Stimulated activated CD8-positive, alpha-beta memory T cell treated with anti-CD3 and anti-CD28 coated beads, Interleukin-4, amount 100 ng/mL, for 1 hour (primary cell): Measurements from ENCODE around the gene CGB3.
"Not testable (repeated sequence)": the region's sequence is repeated elsewhere in the genome, so short reads cannot be mapped to it uniquely, and the experiment has no call there.

Source experiments
- DNase-seq, 2 donors: peaks; one replicate each; pipeline ENCODE4 v3.0.0-alpha.2; 2020; ENCODE audit warnings: low read depth in 2 of 2, low spot score in 1 of 2

Gene CGB3

DNA sequence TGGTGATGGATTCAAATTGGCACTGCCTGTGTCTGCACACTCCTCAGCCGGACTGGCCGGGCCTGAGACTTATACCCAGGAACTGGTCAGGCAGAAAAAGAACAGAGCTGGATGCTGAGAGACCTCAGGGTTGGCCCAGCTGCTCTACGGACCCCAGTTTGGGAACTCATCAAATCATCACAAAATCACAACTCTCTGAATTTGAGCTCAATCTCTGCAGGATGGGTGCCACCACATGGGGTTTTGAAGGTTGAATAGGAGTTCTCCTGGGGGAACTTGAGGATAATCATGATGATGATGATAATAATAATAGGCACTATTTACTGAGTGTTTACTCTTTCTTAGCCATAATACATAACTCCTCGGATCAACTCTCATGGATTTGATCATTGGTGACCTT lies 18.5 kb upstream of the CGB3 start:
- not testable (repeated sequence) for DNase-seq

DNA sequence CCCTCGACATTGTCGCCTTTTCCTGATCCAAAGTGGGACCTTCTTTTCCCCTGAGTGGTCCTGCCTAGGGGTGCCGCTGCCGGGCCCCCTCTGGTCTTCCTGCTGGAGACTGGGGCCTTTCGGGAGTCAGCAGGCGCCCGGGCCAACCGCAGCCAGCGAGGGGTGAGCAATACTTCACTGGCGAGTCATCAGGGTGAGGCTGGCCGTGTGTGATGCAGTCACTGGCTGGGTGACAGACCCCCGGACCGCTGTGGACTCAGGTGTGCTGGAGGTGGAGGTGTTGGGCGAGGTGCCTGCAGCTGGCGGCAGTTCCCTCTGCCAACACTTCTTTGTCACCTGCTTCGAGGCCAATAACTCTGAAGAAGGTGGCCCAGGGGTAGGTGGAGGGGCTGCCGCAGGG lies 18.0 kb upstream of the CGB3 start:
- no peak for DNase-seq

DNA sequence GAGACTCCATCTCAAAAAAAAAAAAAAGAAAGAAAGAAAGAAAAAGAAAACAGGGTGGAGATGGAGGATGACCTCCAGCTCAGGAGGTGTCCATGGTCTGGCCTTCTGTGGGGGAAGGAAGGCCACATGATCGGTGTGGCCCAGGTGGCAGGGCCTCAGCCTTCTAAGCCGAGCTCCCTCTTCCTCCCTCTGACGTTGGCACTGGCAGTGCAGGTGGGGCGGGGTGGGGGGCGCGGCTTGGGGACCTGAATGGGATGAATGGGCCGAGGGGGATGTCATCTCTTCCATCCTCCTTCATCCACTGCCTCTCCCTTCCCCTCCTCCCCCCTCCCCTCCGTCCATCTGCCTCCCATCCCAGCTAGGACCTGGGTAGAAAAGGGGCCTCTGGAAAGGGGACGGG lies 15.6 kb upstream of the CGB3 start:
- not testable (repeated sequence) for DNase-seq

DNA sequence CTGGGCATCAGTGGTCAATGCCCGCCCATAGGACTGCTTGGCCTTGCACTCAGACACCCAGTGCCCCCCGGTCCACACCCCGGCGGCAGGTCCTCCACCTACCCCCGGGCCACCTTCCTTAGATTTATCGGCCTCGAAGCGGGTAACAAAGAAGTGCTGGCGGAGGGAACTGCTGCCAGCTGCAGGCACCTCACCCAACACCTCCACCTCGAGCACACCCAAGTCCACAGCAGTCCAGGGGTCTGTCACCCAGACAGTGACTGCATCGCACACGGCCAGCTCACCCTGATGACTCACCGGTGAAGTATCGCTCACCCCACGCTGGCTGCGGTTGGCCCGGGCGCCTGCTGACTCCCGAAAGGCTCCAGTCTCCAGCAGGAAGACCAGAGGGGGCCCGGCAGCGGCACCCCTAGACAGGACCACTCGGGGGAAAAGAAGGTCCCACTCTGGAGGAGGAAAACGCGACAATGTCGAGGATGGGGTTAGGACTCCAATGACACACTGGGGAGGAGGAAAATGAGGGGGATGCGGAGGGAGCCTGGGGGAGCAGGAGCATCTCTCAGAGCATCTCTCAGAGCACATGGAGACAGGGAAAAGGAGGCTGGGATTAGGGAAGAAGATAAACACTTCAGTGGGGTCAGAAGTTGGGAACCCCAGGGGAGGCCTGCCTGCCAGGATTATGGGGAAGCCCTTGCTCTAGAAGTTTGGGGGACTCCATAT lies 14.6 kb upstream of the CGB3 start:
- DNase-seq: not testable (repeated sequence)

DNA sequence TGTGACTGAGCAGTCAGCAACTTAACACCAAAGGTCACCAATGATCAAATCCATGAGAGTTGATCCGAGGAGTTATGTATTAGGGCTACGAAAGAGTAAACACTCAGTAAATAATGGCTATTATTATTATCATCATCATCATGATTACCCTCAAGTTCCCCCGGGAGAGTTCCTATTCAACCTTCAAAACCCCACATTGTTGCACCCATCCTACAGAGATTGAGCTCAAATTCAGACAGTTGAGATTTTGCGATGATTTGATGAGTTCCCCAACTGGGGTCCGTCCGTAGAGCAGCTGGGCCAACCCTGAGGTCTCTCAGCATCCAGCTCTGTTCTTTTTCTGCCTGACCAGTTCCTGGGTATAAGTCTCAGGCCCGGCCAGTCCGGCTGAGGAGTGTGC lies 14.0 kb upstream of the CGB3 start:
- not testable (repeated sequence) for DNase-seq

DNA sequence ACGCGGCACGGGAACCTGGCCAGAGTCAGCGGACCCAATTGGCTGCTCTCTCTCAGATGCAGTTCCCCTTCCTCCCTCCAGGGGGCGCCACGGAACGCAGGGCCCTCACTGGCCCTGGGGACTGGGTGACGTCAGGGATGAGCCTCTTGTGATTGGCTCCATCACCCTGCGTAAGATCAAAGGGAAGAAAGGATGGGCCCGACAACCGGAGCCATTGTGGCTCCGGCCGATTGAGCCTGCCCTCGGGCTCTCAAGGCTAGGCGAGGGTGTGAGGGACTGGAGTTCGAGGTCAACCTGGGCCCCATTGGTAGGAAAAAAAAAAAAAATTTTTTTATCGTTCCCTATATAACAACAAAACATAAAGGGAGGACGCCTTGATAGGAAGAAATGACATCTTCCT lies 12.7 kb upstream of the CGB3 start, which contains the start of gene CGB1:
Gene CGB1 (minus strand): TSS at position 81 of the 400 bp plus-strand sequence. CDS start 184 bp downstream, outside the sequence.
- DNase-seq: not testable (repeated sequence)

DNA sequence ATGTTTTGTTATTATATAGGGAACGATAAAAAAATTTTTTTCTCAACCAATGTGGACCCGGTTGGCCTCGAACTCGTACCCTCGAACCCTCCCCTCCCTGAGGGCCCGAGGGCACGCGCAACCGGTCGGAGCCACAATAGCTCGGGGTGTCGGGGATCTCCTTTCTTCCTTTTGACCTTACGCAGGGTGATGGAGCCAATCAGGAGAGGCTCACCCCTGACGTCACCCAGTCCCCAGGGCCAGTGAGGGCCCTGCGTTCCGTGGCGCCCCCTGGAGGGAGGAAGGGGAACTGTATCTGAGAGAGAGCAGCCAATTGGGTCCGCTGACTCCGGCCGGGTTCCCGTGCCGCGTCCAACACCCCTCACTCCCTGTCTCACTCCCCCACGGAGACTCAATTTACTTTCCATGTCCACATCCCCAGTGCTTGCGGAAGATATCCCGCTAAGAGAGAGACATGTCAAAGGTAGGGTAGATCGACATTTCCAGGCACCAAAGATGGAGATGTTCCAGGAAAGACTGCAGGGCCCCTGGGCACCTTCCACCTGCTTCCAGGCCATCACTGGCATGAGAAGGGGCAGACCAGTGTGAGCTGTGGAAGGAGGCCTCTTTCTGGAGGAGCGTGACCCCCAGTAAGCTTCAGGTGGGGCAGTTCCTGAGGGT lies 7.6 kb upstream of the CGB3 start, which contains the start of gene CGB2:
Gene CGB2 (plus strand): TSS at position 249 of the 660 bp plus-strand sequence. CDS start 206 bp downstream, at position 455.
- not testable (repeated sequence) for DNase-seq

DNA sequence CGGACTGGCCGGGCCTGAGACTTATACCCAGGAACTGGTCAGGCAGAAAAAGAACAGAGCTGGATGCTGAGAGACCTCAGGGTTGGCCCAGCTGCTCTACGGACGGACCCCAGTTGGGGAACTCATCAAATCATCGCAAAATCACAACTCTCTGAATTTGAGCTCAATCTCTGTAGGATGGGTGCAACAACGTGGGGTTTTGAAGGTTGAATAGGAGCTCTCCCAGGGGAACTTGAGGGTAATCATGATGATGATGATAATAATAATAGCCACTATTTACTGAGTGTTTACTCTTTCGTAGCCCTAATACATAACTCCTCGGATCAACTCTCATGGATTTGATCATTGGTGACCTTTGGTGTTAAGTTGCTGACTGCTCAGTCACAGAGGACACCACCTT lies 6.2 kb upstream of the CGB3 start:
- DNase-seq: not testable (repeated sequence)

DNA sequence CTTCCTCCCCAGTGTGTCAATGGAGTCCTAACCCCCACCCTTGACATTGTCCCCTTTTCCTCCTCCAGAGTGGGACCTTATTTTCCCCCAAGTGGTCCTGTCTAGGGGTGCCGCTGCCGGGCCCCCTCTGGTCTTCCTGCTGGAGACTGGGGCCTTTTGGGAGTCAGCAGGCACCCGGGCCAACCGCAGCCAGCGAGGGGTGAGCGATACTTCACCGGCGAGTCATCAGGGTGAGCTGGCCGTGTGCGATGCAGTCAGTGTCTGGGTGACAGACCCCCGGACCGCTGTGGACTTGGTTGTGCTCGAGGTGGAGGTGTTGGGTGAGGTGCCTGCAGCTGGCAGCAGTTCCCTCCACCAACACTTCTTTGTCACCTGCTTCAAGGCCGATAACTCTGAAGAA lies 5.6 kb upstream of the CGB3 start:
- not testable (repeated sequence) for DNase-seq

DNA sequence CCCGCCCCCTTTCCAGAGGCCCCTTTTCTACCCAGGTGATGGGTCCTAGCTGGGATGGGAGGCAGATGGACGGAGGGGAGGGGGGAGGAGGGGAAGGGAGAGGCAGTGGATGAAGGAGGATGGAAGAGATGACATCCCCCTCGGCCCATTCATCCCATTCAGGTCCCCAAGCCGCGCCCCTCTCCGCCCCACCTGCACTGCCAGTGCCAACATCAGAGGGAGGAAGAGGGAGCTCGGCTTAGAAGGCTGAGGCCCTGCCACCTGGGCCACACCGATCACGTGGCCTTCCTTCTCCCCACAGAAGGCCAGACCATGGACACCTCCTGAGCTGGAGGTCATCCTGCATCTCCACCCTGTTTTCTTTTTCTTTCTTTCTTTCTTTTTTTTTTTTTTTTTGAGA lies 4.6 kb upstream of the CGB3 start:
- DNase-seq: not testable (repeated sequence)

DNA sequence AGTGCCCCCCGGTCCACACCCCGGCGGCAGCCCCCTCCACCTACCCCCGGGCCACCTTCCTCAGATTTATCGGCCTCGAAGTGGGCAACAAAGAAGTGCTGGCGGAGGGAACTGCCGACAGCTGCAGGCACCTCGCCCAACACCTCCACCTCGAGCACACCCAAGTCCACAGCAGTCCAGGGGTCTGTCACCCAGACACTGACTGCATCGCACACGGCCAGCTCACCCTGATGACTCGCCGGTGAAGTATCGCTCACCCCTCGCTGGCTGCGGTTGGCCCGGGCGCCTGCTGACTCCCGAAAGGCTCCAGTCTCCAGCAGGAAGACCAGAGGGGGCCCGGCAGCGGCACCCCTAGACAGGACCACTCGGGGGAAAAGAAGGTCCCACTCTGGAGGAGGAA lies 1.5 kb upstream of the CGB3 start:
- DNase-seq: not testable (repeated sequence)

DNA sequence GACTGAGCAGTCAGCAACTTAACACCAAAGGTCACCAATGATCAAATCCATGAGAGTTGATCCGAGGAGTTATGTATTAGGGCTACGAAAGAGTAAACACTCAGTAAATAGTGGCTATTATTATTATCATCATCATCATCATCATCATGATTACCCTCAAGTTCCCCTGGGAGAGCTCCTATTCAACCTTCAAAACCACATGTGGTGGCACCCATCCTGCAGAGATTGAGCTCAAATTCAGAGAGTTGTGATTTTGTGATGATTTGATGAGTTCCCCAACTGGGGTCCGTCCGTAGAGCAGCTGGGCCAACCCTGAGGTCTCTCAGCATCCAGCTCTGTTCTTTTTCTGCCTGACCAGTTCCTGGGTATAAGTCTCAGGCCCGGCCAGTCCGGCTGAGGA lies 955 bp upstream of the CGB3 start:
- not testable (repeated sequence) for DNase-seq

DNA sequence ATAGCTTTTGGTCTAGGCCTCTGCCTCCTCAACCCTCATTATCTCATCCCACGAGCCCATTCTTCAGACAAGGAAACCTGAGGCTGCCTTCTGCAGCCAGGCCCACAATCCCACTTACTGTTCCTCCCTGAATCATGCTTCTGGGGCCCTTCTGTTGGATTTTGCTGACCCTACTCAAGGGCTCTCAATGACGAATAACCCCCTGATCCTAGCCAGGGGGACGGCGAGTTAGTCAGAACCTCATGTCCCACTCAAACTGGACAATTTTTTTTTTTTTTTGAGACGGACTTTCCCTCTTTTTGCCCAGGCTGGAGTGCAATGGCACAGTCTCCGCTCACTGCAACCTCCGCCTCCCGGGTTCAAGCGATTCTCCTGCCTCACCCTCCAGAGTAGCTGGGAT lies 2.0 kb downstream of the CGB3 start:
- DNase-seq: no peak

DNA sequence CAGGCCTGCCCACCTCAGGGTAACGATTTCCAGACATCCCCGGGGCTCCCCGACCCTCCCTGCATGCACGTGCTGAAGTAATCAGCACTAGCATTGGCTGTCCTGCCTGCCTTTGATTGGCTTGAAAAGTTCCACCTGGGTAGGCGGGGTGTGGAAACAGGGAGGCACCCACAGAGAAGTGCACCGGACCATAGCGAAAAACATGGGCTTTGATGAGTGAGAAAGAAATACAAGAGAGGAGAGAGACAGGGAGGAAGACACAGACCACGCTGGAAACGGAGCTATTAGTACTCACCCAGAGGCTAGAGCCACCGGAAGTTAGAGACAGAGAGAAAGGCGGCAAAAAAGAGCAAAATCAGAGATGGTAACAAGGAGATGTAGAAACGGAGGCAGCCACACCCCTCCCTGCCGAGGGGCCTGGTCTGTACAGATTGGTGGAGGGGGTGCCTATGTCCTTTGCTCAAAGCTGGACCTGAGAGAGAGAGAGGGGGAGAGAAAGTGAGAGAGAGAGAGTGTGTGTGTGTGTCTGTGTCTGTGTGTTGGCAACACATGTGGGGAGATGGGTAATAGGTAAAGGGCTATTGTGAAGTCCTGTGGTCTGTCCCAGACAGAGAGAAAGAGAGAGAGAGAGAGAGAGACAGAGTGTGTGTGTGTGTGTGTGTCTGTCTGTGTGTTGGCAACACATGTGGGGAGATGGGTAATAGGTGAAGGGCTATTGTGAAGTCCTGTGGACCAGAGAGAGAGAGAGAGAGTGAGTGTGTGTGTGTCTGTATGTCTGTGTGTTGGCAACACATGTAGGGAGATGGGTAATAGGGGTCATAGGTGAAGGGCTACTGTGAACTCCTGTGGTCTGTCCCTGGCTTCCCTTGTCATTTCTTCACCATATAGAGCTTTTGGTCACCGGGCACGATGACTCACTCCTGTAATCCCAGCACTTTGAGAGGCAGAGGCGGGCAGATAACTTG lies 2.9 kb downstream of the CGB3 start:
- DNase-seq: no peak

DNA sequence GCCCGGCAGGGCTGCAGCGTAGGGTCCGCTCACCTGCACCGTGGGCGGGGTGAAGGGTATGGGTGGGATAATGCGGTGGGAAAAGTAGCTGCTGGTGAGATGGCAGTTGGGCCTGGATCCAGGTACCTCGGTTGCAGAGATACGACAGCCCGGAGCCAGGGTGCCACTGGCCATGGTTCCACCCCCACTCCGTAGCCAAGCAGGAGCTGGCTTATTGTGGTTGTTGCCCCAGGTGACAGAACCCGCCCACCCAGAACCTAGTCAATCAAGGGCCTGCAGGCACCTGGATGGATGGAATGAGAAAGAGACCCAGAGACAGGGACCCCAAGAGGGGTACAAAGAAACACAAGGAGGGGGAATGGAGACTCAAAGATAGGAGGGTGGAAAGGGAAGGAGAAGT lies 3.8 kb downstream of the CGB3 start:
- no peak for DNase-seq

DNA sequence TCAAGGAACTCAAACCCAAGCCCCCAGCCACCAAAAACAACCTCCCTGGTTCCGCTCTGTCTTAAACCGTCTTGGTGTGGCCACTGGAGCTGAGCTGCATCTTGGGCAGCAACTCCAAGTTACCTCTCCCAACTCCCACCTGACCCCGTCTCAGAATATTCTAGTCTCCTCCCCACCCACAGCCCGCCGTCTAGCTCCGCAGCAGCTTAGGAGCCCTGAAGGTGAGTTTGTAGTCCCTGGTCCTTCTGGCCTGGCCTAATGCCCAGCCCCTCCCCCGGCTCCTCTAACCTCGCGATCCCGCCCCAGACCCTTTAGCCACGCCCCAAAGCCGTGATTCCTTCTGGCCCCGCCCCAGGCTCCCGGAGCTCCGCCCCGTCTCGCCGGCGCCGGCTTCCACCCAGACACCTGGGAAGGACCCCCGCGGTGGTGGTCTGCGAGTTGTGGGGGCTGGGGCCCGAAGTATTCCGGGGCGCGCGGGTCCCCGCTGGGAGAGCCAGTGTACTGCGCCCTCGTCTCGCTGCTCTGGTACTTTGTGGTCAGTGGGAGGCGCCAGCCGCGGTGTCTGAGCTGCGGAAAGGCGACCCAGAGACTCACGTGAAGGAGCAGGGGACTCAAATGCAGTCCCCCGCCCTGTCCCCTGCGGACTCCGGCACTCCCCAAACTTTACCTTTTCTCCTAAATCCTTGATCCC lies 4.7 kb downstream of the CGB3 start:
- DNase-seq: peak; percentile 35 to 37

DNA sequence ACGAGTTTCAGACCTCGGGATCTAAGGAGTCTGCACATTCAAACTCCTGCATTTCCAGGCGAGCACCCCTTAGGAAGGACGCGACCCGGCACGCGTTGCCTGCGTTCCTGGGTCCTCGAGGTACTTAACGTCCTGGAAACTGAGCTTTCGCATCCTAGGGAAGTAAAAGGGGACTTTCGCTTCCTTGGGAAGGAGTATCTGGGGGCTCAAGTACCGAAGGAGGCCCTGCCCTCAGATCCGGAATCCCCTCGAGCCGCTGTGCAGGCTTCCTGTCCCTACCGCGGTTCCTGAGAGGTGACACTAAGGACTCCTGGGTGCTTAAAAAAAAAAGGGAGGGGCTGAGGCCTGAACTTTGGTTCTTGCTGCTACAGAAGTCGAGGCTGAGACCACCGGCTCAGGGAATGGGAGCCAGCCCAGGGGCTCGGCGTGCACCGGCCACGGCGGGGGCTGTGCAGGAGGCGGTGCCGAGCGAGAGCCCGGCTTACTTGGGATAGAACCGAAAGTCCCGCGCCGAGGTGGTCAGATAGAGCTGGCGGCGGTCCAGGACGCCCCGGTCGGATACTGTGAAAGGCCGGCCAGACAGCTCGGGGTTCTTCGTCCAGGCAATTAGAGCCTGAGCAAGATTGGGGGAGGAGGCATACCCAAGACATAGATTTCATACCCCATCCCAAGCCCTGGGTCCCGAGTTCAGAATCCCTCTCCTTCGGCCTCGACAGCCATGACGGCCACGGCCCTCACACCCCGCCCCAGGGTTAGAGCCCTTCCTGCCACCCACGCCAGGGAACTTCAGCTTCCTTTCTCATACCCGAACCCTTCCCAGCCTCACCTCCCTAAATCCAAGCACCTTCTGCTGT lies 5.5 kb downstream of the CGB3 start:
- DNase-seq: not testable (repeated sequence)

DNA sequence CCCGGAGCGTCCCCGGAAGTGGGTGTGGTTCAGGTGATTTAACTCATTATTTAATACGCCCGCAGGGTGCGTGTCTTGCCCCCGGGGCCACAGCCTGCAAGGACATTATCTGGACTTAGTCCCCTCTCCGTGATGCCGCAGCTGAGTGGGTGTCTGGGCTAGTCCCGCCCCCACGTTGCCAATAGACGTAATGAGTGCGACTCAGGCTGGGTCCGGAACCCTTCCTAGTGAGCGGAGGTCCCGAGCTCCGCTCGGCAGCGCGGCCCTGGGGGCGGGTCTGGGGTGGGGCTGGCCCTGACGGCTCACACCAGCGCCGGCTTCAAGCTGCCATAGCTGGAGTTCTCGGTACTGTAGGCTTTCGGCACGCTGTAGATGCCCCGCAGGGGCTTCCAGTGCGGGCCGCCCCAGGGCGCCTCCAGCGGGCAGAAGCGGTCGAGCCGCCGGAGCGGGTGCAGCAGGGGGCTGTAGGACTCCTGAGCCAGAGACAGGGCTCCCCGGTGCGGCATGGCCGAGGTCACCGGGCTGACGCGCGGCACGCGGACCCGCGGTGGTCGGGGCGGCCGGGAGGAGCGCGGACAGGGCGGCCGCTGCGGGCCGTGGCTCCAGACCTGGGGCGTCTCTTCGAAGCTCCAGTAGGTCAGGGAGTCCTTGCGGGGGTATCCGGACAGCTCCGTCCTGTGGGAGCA lies 6.3 kb downstream of the CGB3 start:
- DNase-seq: peak; percentile 26 to 34

DNA sequence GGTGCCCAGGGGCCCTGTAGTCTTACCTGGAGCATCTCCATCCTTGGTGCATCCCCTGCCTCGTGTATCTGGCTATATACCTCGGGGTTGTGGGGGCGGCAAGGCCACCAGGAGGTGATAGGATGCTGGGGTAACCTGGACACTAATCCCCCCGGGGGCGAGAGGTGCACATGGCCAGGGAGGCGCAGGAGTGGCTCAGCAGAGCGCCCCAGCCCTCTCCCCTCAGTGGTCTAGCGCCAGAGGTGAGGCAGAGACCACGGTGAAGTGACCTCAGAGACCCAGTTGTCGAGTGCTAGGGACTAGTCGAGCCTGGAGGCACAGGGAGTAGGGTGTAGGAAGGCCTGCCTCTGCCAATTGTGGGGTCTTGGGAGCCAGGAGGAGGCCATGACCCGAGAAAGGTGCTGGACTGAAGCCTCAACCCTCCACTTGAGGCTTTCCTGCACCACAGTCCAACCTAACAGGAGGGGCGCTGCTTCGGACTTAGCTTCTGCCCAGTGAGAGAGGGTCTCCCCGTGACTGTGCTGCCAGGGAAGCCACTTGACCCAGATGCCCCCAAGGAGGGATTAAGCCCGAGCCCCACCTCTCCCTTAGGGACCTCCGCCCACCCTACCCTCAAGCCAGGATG lies 7.0 kb downstream of the CGB3 start, which contains the start of gene LHB:
Gene LHB (minus strand): TSS at position 51 of the 625 bp plus-strand sequence. CDS start 10 bp downstream, at position 41.
- DNase-seq: no peak
